HCT116 (cell line): ENCODE data around the gene KRTAP5-4. TPM values are rescaled to one million over a fixed set of nuclear protein-coding genes. Genes with fewer than 3 reads are reported as not detected.

ENCODE experiments used
- ATAC-seq: fragments of 200-7000 bp; cut with Tn5 transposase; 2 replicates; pipeline ENCODE4 v1.9.1; 2020; ENCODE audit warnings: mild to moderate bottlenecking, moderate library complexity
- BruUV-seq: library from RNA; stranded (reverse); fragments of 400-500 nt; replicated peaks from 2 replicates; lab custom pipeline; 2021; lab: Mats Ljungman, UMichigan
- CTCF ChIA-PET: fragments of 300-600 bp; sonication (Branson Sonifier 250); formaldehyde crosslinking; loops from one replicate; lab custom pipeline; 2021; ENCODE audit warnings: antibody characterized with exemption; lab: Charles Lee
- POLR2A ChIA-PET: fragments of 300-600, 350-600 bp; sonication (Branson Sonifier 250); formaldehyde crosslinking; loops from one replicate; lab custom pipeline; 2021; ENCODE audit warnings: antibody characterized with exemption; lab: Charles Lee
- RAD21 ChIA-PET, 2 experiments: fragments of 300-600 bp; sonication (Branson Sonifier 250); formaldehyde crosslinking; loops; one replicate each; lab custom pipeline; 2023; ENCODE audit warnings: low total read pairs in 2 of 2; ENCODE audit not compliant: uncharacterized antibody in 2 of 2, unreplicated experiment in 2 of 2, low non-redundant PET in 1 of 2; lab: Charles Lee
- DNase-seq: peaks from one replicate; pipeline ENCODE4 v3.0.0-alpha.2; 2010; ENCODE audit warnings: low read depth, low spot score
- H2AFZ ChIP-seq: fragments of 200-600 bp; shearing (Covaris generic), sonication (generic); 2 replicates; pipeline ENCODE4 v1.6.1; 2017; ENCODE audit warnings: low read depth, mixed run types, mixed read lengths, antibody characterized with exemption, low read length; ENCODE audit not compliant: poor library complexity, severe bottlenecking
- H3K27ac ChIP-seq: 2 replicates; pipeline ENCODE4 v1.5.1; 2012; ENCODE audit warnings: low read depth, low read length
- H3K27me3 ChIP-seq: fragments of 200-600 bp; sonication (generic); 2 replicates; pipeline ENCODE4 v1.6.1; 2016; ENCODE audit warnings: mixed run types, low read length, mixed read lengths; ENCODE audit not compliant: insufficient read depth
- H3K36me3 ChIP-seq, 2 experiments: fragments of 200-500 bp in 1 of 2; fragments of 200-600 bp in 1 of 2; sonication (Bioruptor generic) in 1 of 2; sonication (generic) in 1 of 2; 2 replicates each; pipeline versions ENCODE4 v1.5.1 to v1.6.1; 2014 to 2016; ENCODE audit warnings: low read length in 2 of 2, inconsistent platforms in 1 of 2, mixed read lengths in 1 of 2, mixed run types in 1 of 2; ENCODE audit not compliant: insufficient read depth in 2 of 2, control insufficient read depth in 1 of 2
- H3K4me1 ChIP-seq, 2 experiments: fragments of 200-600 bp in 1 of 2; sonication (generic) in 1 of 2; 2 replicates each; pipeline versions ENCODE4 v1.5.1 to v1.6.1; 2012 to 2017; ENCODE audit warnings: low read length in 2 of 2, inconsistent platforms in 1 of 2, mild to moderate bottlenecking in 1 of 2, mixed read lengths in 1 of 2, mixed run types in 1 of 2, moderate library complexity in 1 of 2; ENCODE audit not compliant: insufficient read depth in 2 of 2, control insufficient read depth in 1 of 2
- H3K4me2 ChIP-seq: fragments of 200-600 bp; sonication (generic); 2 replicates; pipeline ENCODE4 v1.6.1; 2017; ENCODE audit warnings: mixed run types, low read length, mixed read lengths
- H3K4me3 ChIP-seq, 2 experiments: fragments of 200-600 bp in 1 of 2; sonication (generic) in 1 of 2; replicated peaks in 1 of 2; 2 replicates each; pipeline ENCODE4 v1.5.1; 2011 to 2016; ENCODE audit warnings: low read length in 2 of 2, control low read depth in 1 of 2, low read depth in 1 of 2, mild to moderate bottlenecking in 1 of 2, mixed read lengths in 1 of 2, mixed run types in 1 of 2
- H3K79me2 ChIP-seq: fragments of 200-600 bp; sonication (generic); 2 replicates; pipeline ENCODE4 v1.6.1; 2017; ENCODE audit warnings: mild to moderate bottlenecking, mixed run types, low read length, moderate library complexity, mixed read lengths; ENCODE audit not compliant: insufficient read depth
- H3K9ac ChIP-seq: fragments of 200-600 bp; sonication (generic); 2 replicates; pipeline ENCODE4 v1.6.1; 2016; ENCODE audit warnings: low read length, mixed read lengths
- H3K9me2 ChIP-seq: fragments of 200-600 bp; sonication (generic), shearing (Covaris generic); 2 replicates; pipeline ENCODE4 v1.6.1; 2017; ENCODE audit warnings: mixed run types, mild to moderate bottlenecking, moderate library complexity; ENCODE audit not compliant: insufficient read depth
- H3K9me3 ChIP-seq, 2 experiments: fragments of 200-500 bp in 1 of 2; fragments of 200-600 bp in 1 of 2; sonication (Bioruptor generic) in 1 of 2; sonication (generic) in 1 of 2; 2 replicates each; pipeline ENCODE4 v1.6.1; 2014 to 2017; ENCODE audit warnings: low read length in 2 of 2, mixed read lengths in 2 of 2, inconsistent platforms in 1 of 2, low read depth in 1 of 2, mild to moderate bottlenecking in 1 of 2, mixed run types in 1 of 2, moderate library complexity in 1 of 2; ENCODE audit not compliant: control insufficient read depth in 1 of 2, insufficient read depth in 1 of 2
- H4K20me1 ChIP-seq: fragments of 200-600 bp; sonication (generic), shearing (Covaris generic); 2 replicates; pipeline ENCODE4 v1.6.1; 2017; ENCODE audit warnings: mixed run types, mild to moderate bottlenecking, moderate library complexity; ENCODE audit not compliant: insufficient read depth
- EGR1 ChIP-seq: IDR thresholded peaks from 2 replicates; pipeline ENCODE4 v1.6.1; 2012; ENCODE audit warnings: low read depth
- ELF1 ChIP-seq: IDR thresholded peaks from 2 replicates; pipeline ENCODE4 v1.6.1; 2012; ENCODE audit warnings: low read depth, borderline replicate concordance
- EZH2 ChIP-seq: fragments of 200-600 bp; sonication (generic); IDR thresholded peaks from 2 replicates; pipeline ENCODE4 v1.6.1; 2017; ENCODE audit warnings: antibody characterized with exemption, mixed run types
- FOSL1 ChIP-seq: IDR thresholded peaks from 2 replicates; pipeline ENCODE4 v1.6.1; 2012; ENCODE audit warnings: low read depth
- POLR2A ChIP-seq: IDR thresholded peaks from 2 replicates; pipeline ENCODE4 v1.7.0; 2011; ENCODE audit warnings: borderline replicate concordance; ENCODE audit not compliant: insufficient read depth, insufficient read length; ENCODE audit errors: extremely low read depth
- RAD21 ChIP-seq: IDR thresholded peaks from 2 replicates; pipeline ENCODE4 v1.6.1; 2012; ENCODE audit warnings: low read depth, mild to moderate bottlenecking
- SIN3A ChIP-seq: IDR thresholded peaks from 2 replicates; pipeline ENCODE4 v1.6.1; 2012; ENCODE audit warnings: low read depth
- SRF ChIP-seq: IDR thresholded peaks from 2 replicates; pipeline ENCODE4 v1.6.1; 2012; ENCODE audit warnings: low read depth
- YY1 ChIP-seq: IDR thresholded peaks from 2 replicates; pipeline ENCODE4 v1.6.1; 2011; ENCODE audit warnings: low read length, low read depth, moderate library complexity, mild to moderate bottlenecking; ENCODE audit not compliant: insufficient replicate concordance; ENCODE audit errors: extremely low read depth
- ZFX ChIP-seq: fragments of 450-650 bp; IDR thresholded peaks from 2 replicates; pipeline ENCODE4 v1.6.1; 2017
- ZNF274 ChIP-seq: fragments of 200-500 bp; sonication (Bioruptor generic); IDR thresholded peaks from 2 replicates; pipeline ENCODE4 v1.6.1; 2014; ENCODE audit warnings: mild to moderate bottlenecking, low read depth, low read length, inconsistent platforms
- intact Hi-C: fragments of 100-400 bp; cut with micrococcal nuclease; formaldehyde crosslinking; loops from 2 replicates; pipeline ENCODE4 v1.10.0; 2022
- total RNA-seq: library from RNA; stranded (reverse); gene quantifications from one replicate; pipeline ENCODE4 v1.2.1, GENCODE V29; 2021; ENCODE audit not compliant: unreplicated experiment
- TF ChIP-seq, protein P1 (sequence below): IDR thresholded peaks from 2 replicates; pipeline ENCODE4 v1.6.1; 2012
- TF ChIP-seq, protein P2 (sequence below), 3 experiments: fragments of 200-600 bp in 1 of 3; sonication (generic) in 1 of 3; IDR thresholded peaks in 2 of 3; conservative IDR thresholded peaks in 1 of 3; 2 replicates each; pipeline ENCODE4 v1.5.1; 2012 to 2017; ENCODE audit warnings: low read depth in 2 of 3, low read length in 2 of 3, antibody characterized with exemption in 1 of 3, borderline replicate concordance in 1 of 3, control low read depth in 1 of 3, mild to moderate bottlenecking in 1 of 3, mixed read lengths in 1 of 3, mixed run types in 1 of 3, moderate library complexity in 1 of 3; ENCODE audit not compliant: insufficient read depth in 1 of 3

The KRTAP5-4 gene
- total RNA-seq, 1 experiment from 2014 or later, result not detected

DNA sequence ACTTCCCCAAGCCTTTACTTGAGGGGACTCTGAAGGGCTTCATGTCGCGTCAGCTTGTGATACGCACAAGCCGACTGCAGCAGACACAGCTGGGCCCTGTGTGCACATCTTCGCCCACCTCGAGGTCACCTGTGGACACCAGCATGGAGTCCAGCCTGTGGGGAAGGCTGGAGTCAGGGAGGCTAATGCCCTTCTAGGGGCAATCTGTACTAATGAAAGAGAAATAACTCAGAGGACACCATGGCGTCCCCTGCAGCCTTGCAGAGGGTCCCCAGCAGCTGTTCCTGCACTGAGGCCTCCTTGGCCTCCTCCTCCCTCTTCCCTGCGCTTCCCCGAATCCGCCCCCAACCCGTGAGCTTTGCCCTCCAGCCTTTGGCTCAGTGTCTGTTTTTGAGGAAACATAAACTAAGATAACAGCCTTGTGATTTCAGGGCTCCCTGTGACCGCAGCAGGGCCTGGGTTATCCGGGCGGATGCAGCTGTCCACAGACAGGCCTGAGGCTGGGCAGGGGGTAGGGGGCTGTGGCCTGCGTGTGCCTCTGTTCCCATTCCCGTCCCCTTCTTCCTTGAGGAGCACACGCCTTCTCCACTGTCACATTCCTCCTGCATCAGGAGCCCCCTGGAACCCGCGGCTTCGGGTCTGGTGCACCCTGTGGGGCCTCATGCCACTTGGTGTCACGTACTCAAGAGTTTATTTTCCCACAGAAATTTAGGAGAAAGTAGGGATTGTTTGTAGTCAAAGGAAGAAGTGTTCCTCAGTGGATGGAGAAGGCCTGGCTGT, 32.6 kb upstream of the KRTAP5-4 start:
- Histone ChIP-seq H3K9me2 (no peaks in the 10 kb centered on the region), H3K4me1 (peaks cover 0 to 7% of the 10 kb centered on the region in 2 experiments; a peak in 3 of 4 replicates), H3K79me2 (no peaks in the 10 kb centered on the region), H3K9me3 (no peaks in the 10 kb centered on the region), H3K36me3 (no peaks in the 10 kb centered on the region), H3K9ac (no peak overlapping the region), H2AFZ (no peak overlapping the region), H3K27me3 (no peaks in the 10 kb centered on the region), H3K4me2 (no peak overlapping the region), H3K27ac (no peak overlapping the region; the same call in 1 of the 2 replicates), H4K20me1 (no peaks in the 10 kb centered on the region), H3K4me3 (no peak overlapping the region)
- BruUV-seq, result no TSS peak
- TF ChIP-seq SIN3A (no peak), EGR1 (no peak)
- no peak for DNase-seq
- CTCF ChIA-PET, result interaction anchor here (0.7 to 2.4 kb wide), 6 partner anchors 15 to 497 kb away, joined by 3 to 129 read pairs (median 18); partner anchors contain the start of gene SYT8
- intact Hi-C loops, result loop anchor here (5.0 kb wide), 1 partner anchor 228 kb away; no protein-coding TSS in a partner anchor
- no peak for ATAC-seq
- RAD21 ChIA-PET, result no interaction called here
- POLR2A ChIA-PET, result no interaction called here

DNA sequence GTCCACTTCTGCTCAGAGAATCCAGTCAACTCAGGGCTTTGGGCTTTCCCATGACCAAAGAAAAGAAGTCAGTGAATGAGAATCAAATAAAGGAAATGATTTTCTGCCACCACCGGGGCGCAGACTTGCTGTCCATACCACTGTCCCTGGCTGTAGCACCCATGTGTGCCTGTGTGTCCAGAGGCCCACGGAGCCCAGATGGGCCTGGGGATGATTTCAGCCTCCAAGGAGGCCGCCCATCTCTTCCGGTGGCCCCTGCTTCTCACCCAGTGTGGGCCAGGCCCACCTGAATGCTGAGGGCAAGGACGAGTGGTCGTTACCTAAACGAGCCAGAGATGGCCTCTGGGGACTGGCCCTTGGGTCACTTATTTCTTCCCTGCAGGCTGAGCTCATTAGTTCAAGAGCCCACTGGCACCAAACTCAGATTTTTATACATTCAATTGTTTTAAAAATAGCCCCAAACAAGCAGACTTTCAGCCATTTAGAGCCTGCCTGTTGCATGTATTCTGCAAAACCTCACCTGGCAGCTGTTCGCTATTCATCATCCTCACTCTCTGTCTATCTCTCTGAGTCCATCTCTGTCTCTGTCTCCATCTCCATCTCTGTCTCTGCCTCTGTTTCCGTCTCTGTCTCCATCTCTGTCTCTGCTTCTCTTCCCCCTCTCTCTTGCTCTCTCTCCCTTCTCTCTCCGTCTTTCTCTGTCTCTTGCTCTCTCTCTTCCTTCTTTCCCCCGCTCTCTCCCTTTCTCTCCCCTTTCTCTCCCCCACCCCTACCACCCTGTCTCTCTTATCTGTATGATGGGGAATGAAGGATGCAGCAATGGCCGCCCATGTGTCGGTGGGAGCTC, 31.8 kb upstream of the KRTAP5-4 start:
- ATAC-seq, result peak; percentile 21; the same call in 1 of the 2 replicates
- Histone ChIP-seq H3K9ac (no peak overlapping the region), H3K27me3 (no peaks in the 10 kb centered on the region), H3K27ac (no peak overlapping the region), H3K4me2 (no peak overlapping the region), H3K9me2 (no peaks in the 10 kb centered on the region), H3K36me3 (no peaks in the 10 kb centered on the region), H3K4me3 (no peak overlapping the region), H3K79me2 (no peaks in the 10 kb centered on the region), H2AFZ (no peak overlapping the region), H3K4me1 (peaks cover 0 to 7% of the 10 kb centered on the region in 2 experiments; a peak in 3 of 4 replicates), H4K20me1 (no peaks in the 10 kb centered on the region), H3K9me3 (no peaks in the 10 kb centered on the region)
- DNase-seq, result no peak
- RAD21 ChIA-PET, result interaction anchor here (1.1 to 1.3 kb wide), 9 partner anchors 40 to 503 kb away, joined by 3 to 26 read pairs (median 7); no protein-coding TSS in a partner anchor
- CTCF ChIA-PET, result interaction anchor here (0.9 to 2.4 kb wide), 15 partner anchors 14 to 503 kb away, joined by 3 to 129 read pairs (median 13); partner anchors contain the start of genes MRPL23 and SYT8
- POLR2A ChIA-PET, result interaction anchor here (1.2 kb wide), 1 partner anchor 179 kb away, joined by 6 read pairs; no protein-coding TSS in a partner anchor
- BruUV-seq, result no TSS peak
- intact Hi-C loops, result loop anchor here (2.0 to 5.0 kb wide), 2 partner anchors 179 to 229 kb away; no protein-coding TSS in a partner anchor
- TF ChIP-seq SRF (no peak), ZNF274 (no peak), ELF1 (no peak), FOSL1 (no peak), EZH2 (no peak), POLR2A (no peak), EGR1 (no peak), SIN3A (no peak), ZFX (no peak), YY1 (no peak), RAD21 (no peak)
- TF ChIP-seq, protein P1, sequence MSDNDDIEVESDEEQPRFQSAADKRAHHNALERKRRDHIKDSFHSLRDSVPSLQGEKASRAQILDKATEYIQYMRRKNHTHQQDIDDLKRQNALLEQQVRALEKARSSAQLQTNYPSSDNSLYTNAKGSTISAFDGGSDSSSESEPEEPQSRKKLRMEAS, result no peak
- TF ChIP-seq, protein P2, sequence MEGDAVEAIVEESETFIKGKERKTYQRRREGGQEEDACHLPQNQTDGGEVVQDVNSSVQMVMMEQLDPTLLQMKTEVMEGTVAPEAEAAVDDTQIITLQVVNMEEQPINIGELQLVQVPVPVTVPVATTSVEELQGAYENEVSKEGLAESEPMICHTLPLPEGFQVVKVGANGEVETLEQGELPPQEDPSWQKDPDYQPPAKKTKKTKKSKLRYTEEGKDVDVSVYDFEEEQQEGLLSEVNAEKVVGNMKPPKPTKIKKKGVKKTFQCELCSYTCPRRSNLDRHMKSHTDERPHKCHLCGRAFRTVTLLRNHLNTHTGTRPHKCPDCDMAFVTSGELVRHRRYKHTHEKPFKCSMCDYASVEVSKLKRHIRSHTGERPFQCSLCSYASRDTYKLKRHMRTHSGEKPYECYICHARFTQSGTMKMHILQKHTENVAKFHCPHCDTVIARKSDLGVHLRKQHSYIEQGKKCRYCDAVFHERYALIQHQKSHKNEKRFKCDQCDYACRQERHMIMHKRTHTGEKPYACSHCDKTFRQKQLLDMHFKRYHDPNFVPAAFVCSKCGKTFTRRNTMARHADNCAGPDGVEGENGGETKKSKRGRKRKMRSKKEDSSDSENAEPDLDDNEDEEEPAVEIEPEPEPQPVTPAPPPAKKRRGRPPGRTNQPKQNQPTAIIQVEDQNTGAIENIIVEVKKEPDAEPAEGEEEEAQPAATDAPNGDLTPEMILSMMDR (IDR thresholded peaks at IDR 0.05 in 2 of 3, conservative IDR thresholded peaks at IDR 0.05 in 1 of 3; ENCODE audit: borderline replicate concordance in 1 of 3, insufficient read depth in 1 of 3, low read depth in 2 of 3, low read length in 2 of 3), result no peak
